GOT3 (cell line): ENCODE measurements around the gene CARS2.
"Not testable (repeated sequence)": the region's sequence is repeated elsewhere in the genome, so short reads cannot be mapped to it uniquely, and the experiment has no call there.

Experiments used
- DNase-seq: peaks from one replicate; lab custom pipeline; 2025; ENCODE audit warnings: mixed read lengths; lab: John Stamatoyannopoulos, UW

The CARS2 gene

DNA sequence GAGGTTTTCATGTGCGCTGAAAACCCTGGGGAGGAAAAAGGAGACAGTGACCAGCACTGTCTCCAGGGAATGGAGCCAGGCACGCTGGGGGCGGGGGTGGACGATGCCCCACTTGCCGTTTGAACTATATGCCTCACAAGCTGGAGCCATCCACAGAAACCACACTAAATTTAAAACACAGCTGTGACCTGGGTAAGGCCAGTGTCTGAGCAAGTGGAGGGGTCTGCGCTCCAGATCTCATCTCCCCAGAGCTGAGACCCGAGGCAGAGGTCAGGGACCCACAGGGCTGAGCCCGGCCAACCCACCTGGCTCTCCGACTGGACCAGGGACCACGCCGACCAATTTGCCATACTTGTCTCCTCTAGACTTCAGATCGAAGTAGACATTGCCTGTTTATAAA, 23.2 kb downstream of the CARS2 start:
- DNase-seq: no peak

DNA sequence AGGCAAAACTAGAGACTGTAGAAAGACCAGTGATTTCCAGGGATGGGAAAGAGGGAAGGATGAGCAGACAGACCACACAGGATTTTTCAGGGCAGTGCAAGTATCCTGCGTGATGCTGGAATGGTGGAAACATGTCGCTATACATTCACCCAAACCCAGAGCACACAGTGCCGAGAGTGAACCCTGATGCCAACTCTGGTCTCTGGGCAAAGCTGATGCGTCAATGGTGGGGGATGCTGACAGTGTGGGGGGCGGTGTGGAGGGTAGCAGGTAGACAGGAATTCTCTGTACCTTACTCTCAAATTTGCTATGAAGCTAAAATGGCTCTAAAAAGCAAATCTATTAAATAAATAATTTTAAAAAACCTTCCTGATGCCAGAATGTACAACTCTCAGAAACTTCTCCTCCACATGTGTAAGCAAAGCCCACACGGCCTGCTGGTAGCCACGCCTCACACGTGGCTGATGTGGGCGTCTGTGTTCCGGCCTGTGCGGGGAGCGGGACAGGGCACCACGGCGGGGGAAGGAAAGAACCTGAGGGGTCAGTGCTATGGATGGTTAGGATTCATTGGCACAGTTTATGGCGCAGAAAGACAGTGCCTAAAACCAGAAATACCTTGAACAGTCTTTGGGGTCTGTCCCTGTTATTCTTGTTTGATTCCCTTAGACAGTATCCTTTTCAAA, 23.9 kb downstream of the CARS2 start:
- DNase-seq: no peak

DNA sequence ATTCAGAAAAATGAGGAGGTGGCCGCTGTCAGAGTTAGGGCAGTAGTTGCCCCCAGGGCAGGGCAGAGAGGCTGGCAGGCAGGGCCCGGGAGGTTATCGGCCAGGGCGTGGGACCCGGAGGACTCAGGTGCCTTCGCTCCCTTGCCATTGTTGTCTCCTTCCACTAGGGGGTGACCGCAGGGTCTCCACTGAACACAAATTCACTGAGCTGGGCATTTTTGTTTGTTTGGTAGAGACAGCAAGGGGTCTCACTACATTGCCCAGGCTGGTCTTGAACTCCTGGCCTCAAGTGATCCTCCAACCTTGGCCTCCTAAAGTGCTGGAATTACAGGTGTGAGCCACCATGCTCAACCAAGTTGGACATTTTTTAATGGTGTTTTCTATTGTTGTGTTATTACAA, 25.1 kb downstream of the CARS2 start:
- DNase-seq: no peak

DNA sequence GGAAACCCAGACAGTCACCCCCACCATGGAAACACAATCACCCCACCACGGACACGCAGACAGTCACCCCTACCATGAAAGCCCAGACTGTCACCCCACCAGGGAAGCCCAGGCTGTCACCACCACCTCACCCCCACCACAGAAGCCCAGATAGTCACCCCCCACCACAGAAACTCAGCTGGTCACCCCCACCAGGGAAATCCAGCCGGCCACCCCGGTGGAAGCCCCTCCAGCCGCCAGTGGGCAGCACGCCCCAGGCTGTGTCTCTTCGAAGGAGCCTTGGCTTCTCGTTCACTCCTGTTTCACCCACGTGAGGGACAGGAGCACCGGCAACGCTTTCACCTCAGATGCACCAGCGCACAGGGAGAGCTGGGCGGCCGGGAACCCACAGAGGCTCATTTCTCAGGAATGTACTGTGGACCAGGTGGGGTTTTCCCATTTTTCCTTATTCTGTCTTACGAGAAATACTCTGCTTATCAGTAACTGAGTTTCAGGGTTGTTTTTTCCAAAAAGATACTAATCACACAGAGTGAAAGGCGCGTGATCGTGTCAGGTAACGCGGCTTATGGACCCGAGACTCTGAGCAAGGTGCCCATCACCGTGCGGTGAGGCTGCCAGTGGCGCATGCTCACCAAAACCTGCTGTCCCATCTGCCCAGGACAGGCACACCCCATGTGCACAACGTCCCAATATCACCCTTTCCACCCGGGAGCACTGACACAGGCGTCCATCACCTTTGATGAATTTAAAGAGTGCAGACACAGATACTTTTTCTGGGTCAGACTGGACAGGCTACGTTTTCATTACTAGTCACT, 28.0 kb downstream of the CARS2 start:
- no peak for DNase-seq

DNA sequence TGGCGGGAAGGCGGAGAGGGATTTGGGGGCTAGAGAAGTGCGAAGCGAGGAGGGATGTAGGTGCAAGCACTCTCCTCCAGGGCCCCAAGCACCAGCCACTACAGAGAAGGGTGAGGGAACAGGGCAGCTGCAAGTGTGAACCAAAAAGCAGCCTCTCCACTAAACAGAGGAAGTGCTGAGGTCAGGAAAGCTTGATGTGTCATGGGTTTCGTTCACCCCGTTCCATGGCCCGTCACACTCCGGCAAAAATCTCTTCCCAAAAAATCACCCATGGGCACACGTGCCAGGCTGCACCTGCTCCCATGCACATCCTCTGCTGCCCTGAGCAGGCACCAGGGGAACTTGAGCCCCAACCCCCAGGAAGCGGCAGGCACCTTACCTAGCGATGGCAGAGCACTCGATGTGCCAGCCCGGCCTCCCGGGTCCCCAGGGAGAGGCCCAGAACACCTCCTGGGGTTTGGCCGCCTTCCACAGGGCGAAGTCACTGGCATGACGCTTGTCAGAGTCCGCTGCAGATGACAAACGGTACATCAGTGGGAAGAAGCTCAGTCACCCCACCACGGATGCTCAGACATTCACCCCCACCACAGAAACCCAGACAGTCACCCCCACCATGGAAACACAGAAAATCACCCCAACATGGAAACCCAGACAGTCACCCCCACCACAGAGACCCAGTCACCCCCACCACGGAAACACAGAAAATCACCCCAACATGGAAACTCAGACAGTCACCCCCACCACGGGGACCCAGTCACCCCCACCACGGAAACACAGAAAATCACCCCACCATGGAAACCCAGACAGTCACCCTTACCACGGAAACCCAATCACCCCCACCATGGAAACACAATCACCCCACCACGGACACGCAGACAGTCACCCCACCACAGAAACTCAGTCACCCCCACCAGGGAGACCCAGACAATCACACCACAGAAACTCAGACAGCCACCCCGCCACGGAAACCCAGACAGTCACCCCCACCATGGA, 29.0 kb downstream of the CARS2 start:
- no peak for DNase-seq

DNA sequence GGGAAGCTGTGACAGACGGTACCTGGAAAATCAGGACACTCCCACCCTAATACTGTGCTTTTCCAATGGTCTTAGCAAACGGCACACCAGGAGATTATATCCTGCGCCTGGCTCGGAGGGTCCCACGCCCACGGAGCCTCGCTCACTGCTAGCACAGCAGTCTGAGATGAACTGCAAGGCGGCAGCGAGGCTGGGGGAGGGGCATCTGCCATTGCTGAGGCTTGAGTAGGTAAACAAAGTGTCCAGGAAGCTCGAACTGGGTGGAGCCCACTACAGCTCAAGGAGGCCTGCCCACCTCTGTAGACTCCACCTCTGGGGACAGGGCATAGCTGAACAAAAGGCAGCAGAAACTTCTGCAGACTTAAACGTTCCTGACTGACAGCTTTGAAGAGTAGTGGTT, 36.1 kb downstream of the CARS2 start:
- DNase-seq: not testable (repeated sequence)

DNA sequence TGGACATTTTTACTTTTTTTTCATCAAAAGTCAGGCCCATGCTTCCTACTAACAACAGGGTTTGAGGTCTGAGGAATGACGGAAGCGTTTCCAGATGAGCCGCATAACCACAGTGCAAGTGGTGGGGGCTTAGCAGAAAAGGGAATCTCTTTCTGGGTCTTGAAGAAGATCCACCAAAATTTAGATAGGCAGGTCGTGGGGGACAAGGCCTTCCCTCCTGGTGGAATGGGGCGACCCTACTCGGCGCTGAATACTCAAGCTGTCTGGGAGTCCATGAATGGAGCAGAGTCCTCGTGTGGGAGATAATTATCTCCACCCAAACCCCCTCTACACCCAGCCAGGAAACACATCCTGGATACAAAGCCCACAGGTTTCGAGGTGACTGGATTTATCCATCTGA, 36.9 kb downstream of the CARS2 start:
- no peak for DNase-seq

DNA sequence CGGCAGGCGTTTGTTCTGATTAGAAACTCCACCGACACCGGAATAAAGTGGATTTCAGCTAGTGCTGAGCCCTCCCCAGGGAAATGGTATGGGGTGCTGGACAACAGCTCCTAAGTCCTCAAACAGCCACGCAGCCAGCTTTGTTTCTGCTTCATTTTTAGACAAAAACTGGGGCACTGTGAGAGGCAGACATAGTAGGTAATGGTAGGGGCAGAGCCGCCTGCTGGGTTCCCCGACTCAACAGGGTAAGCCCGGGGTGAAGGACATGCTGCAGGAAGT, 39.7 kb downstream of the CARS2 start:
- no peak for DNase-seq

DNA sequence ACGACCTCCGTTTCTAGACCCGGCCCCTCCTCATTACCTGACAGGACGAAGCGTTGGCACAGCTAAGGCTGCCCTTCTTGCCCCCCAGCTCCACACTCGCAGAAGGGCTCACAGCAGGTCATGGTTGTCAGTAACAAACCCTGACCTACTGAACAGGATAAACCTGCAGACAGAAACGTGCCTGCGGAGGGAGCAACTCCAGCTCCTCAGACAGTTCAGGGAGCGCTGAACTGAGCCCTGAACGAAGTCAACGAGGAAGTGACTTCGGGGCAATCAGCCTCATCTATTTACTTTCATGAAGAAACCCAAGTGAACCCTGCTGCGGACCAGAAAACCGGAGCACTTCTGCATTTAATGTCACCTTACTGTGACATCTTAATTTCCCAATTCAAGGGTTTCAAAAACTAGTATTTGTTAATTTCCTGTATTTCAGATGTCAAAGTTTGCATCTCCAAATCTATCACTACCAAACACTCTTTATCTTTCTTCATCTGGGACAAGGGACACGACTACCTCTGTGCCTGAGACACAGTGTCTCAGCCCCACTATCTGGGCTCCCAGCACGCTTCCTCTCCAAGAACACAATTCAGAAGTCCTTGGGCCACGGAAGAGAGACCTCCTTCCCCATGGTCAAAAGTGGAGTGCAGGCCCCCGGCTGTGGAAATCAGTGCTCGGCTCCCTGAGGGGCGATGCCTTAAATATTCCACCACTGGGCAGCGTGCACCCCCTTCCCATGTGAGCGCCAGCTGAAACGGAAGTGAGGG, 40.2 kb downstream of the CARS2 start:
- DNase-seq: no peak

DNA sequence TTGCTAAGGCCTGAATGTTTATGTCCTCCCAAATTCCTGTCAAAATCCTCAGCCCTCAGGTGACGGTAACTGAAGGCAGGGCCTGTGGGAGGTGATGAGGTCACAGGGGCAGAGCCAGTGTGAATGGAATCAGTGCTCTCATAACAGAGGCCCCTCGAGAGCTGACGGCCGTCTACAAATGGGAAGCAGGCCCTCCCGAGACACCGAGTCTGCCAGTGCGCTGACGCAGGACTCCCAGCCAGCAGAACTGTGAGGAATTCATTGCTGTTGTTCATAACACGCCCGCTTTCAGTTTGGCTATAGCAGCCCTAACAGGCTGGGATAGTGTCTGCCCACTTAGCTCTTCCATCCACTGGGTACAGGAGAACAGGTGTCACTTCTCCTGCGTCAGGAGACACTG, 41.2 kb downstream of the CARS2 start:
- no peak for DNase-seq

DNA sequence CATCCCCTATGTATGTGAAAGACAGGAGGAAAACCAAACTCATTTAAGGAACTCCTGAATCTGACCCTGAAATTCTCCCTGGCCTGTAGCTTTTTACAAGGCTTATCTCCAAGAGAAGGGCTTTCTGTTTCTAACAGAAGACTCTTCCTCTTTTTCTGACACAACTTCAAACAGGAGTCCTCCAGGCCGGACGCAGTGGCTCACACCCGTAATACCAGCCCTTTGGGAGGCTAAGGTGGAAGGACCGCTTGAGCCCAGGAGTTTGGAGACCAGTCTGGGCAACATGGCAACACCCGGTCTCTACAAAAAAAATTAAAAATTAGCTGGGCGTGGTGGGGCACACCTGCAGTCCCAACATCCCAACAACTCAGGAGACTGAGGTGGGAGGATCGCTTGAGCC, 41.9 kb downstream of the CARS2 start:
- DNase-seq: no peak

DNA sequence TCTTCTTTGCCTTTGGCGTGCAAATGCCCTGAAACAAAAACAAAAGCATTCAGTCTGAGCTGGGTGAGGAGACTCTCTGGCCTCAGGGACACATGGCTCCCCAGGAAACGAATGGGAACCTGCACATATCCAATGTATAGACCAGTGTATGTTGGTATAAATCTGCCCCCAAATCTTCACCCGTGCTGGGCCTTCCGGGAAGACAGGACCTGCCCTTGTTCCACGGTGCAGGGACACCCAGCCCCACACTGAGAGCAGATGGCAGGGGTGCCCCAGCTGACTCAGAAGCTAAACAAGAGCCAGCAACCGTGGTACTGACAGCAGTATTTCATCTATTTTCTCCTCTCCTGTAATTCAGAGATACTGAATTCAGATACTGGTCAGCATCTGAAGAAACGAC, 42.4 kb downstream of the CARS2 start:
- no peak for DNase-seq

DNA sequence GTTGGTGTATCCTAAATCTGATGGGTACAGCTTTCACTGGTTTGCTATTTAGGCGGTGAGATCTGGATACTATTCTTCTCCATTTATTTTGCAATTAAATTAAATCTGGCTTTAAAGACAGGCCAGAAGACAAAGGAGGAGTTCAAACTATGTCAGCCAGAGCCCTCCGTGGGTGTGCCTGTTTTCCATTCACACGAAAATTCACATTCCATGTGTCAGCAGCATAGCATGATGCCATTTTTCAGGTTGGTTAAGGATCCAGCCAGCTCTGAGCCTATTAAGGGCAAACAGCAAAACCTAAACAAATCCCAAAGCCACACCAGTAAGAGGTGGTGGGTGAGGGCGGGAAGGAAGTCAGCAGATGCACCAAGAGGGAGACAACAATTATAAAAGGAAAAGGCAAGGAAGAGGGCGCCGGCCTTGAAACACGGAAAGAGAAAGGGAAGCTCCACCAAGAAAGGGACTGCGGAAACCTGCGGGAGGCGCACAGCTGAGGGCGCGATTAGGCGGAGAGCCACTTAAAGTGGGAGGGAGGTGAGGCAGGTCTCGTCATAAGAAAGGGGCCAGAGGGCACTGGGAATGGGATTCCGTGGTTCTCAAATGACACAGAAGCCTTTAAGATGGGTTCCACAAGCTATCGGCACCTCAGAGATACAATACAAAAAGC, 43.0 kb downstream of the CARS2 start:
- no peak for DNase-seq

DNA sequence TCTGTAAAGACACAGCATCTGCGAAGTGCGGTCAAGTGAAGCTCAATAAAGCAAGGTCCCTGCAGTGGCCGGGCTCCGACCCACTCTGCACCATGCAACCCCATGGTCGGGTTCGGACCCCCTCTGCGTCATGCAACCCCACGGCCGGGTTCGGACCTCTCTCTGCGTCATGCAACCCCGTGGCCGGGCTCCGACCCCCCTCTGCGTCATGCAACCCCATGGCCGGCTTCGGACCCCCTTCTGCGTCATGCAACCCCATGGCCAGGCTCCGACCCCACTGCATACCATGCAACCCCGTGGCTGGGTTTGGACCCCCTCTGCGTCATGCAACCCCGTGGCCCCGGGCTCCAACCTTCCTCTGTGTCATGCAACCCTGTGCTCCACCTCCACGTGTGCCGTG, 43.8 kb downstream of the CARS2 start:
- no peak for DNase-seq

DNA sequence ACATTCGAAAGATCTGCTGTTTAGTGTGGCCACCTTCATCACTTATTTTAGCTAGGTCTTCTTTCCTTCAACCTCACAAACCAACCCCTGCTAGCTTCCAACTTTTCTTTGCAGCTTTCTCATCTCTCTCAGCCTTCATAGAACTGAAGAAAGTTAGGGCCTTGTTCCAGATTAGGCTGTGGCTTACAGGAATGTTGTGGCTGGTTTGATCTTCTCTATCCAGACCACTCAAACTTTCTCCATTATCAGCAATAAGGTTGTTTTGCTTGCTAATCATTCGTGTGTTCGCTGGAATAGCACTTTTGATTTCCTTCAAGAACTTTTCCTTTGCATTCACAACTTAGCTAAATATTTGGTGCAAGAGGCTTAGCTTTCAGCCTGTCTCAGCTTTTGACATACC, 44.7 kb downstream of the CARS2 start:
- DNase-seq: no peak

DNA sequence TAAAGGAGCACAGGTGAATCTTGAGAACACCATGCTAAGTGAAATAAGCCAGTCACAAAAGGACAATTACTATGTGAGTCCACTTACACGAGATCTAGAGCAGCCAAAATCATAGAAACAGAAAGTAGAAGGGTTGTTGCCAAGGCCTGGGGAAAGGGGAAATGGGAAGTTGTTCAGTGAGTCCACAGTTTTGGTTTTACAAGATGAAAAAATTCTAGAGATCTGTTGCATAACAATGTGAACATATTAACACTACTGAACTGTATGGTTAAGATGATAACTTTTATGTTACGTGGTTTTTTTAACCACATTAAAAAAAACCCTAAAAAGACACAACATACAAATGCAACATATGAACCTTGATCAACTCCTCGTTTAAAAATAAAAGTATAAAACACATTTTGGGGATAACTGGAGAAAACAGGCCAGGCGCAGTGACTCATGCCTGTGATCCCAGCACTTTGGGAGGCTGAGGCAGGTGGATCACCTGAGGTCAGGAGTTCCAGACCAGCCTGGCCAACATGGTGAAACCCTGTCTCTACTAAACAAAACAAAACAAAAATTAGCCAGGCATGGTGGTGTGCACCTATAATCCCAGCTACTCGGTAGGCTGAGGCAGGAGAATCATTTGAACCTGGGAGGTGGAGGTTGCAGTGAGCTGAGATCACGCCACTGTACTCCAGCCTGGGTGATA, 47.6 kb downstream of the CARS2 start:
- not testable (repeated sequence) for DNase-seq

DNA sequence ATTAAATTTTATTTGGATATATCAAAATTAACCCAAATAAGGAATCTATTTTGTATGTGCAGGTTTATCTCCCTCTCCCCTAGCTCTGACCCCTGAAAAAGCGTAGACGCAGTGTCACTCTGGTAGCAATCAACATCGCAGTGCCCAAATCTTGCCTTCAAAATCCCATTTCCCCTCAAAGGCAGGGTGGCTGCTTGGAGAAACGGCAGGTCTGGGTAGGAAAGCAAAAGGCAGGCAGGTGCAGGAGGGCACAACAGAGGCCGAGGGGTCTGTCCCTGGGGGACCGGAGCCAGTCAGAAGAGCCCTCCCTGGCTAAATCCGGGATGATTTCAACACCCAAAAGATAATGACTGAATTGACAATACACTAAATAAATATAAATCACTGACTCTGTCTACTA, 48.7 kb downstream of the CARS2 start:
- DNase-seq: no peak

DNA sequence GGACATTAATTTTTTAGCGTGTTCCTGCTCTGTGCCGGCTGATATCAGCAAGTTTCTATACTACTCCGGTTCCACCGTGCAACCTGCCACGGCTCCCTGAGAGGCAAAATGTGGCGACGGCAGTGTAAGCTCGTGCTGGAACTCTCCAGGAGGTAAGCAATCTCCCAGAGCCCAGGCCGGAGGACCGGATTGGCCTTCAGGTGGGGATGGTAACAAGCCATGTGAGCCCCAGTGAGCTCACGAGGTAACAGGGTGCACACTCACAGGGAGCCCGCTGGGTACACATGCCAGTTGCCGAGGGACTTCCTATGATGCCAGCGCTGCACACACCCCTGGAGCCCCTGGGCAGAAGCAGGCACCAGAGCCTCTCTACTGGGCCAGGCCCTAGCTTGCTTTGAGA, 52.1 kb downstream of the CARS2 start:
- DNase-seq: no peak

DNA sequence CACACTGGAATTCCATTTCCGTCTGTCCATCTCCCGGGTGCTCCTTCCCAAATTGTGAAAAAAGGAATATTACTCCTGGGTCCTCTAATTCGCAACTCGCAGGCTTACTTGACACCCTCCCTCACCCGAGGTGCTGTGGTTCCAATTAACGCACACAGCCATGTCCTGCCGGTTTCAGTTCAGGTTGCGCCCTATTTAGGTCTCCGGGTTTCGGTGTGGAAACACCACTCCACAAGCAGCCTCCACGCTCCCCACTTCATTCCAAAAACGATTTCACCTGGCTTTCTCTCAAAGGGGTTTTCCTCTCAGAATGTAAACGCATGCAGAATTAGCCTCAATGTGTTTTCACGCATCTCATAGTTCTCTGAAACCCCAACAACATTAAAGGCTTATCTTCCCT, 52.6 kb downstream of the CARS2 start:
- DNase-seq: no peak

DNA sequence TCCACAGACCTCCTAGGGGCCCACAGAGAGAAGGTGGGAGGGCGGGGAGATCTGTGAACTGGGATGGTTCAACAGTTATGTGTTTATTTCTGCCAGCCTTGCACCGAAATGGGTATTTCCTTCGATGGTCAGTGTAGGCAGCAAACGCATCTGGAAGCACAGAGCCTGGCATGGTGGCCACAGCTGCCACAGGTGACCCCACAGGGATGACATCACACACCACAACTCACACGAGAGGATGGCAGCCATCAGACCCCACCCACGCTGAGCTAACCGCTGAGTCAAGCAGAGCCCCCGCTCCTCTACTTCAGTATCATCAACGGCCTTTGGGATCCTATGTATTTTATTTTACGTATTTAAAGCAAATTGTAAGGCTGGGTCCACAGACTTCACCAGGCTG, 53.2 kb downstream of the CARS2 start:
- no peak for DNase-seq

DNA sequence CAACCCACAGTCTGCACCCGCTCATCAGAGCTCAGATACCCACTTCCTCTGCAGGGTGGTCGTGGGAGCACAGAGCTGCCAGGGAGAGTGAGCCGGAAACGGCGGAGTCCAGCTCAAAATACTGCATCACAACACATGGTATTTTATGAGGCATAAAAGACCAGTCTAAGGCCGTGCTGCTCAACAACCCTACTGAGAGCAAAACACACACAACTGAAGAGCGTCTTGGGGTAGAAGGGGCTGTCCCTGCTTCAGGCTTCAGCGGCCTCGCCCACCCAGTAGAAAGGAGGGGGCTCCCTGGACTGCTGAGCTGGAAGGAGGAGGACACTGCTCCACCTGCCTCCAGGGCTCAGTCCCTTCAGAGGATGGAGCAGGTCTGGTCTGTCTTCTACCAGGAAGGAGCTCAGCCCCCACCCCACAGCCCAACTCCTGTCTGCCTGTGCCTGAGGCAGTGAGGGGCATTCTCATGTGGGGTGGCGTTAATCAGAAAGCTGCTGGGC, 53.6 kb downstream of the CARS2 start:
- no peak for DNase-seq
